HG02852 (cell line): Measurements from ENCODE around the gene RFX5.

ENCODE experiments used
- ATAC-seq: cut with Tn5 transposase; IDR thresholded peaks from one replicate; pipeline ENCODE4 v1.9.1; 2021; ENCODE audit warnings: mild to moderate bottlenecking, moderate library complexity; ENCODE audit not compliant: unreplicated experiment

Gene RFX5

GRCh38 chr1:151325646-151326429 is 21.2 kb downstream of the RFX5 start:
- ATAC-seq = no peak

GRCh38 chr1:151325231-151325630 is 21.8 kb downstream of the RFX5 start:
- ATAC-seq = no peak

- ATAC-seq = no peak
These were observed 22.6 kb downstream of the RFX5 start for GRCh38 chr1:151324390-151324930.

- ATAC-seq = no peak
These were observed 28.1 kb downstream of the RFX5 start for GRCh38 chr1:151318975-151319374.

GRCh38 chr1:151315565-151316235 is 31.4 kb downstream of the RFX5 start:
- ATAC-seq = no peak

GRCh38 chr1:151314137-151314875 is 32.7 kb downstream of the RFX5 start:
- ATAC-seq = no peak

GRCh38 chr1:151313501-151313900 is 33.6 kb downstream of the RFX5 start:
- ATAC-seq = no peak

GRCh38 chr1:151312826-151313225 is 34.2 kb downstream of the RFX5 start:
- no peak for ATAC-seq

- ATAC-seq = no peak
These were observed 34.6 kb downstream of the RFX5 start for GRCh38 chr1:151312411-151312810.

GRCh38 chr1:151311589-151312331 is 35.3 kb downstream of the RFX5 start:
- ATAC-seq = no peak

- no peak for ATAC-seq
These were observed 36.0 kb downstream of the RFX5 start for GRCh38 chr1:151311011-151311410.

- no peak for ATAC-seq
These were observed 37.2 kb downstream of the RFX5 start for GRCh38 chr1:151309811-151310323.

- no peak for ATAC-seq
These were observed 52.1 kb downstream of the RFX5 start for GRCh38 chr1:151294742-151295462.

- ATAC-seq = no peak
These were observed 54.0 kb downstream of the RFX5 start for GRCh38 chr1:151293093-151293492.

GRCh38 chr1:151292207-151293030 is 54.6 kb downstream of the RFX5 start:
- ATAC-seq = no peak

GRCh38 chr1:151290709-151291303 is 56.2 kb downstream of the RFX5 start:
- no peak for ATAC-seq
